ENCODE data around the gene HBA1. TPM values are rescaled to one million over a fixed set of nuclear protein-coding genes. Genes with fewer than 3 reads are reported as not detected.

Gene HBA1
- total and polyA plus RNA-seq, 9 of the 15 experiments (the other 6 are each of a cell fraction or from before 2014, with no cell fraction given), result 128 to 2,388 (median 380) TPM

GRCh38 chr16:181565-182021, 5.1 kb downstream of the HBA1 start (continued):
- TF ChIP-seq TFAP4 (CRISPR knock-in tag; IDR thresholded peaks at IDR 0.05; ENCODE audit: borderline replicate concordance) (no peak; the same call in 1 of the 2 replicates), SMARCC2 (IDR thresholded peaks at IDR 0.05; ENCODE audit: low read depth) (0 out of 2 replicates have a peak, but pooled peaks have one; percentile 71), CHD4 (IDR thresholded peaks at IDR 0.05; ENCODE audit: insufficient read depth, insufficient replicate concordance, low read depth, low read length, poor library complexity, severe bottlenecking) (no peak), ILF3 (IDR thresholded peaks at IDR 0.05; ENCODE audit: borderline replicate concordance) (peak; percentile 38; the same call in 1 of the 2 replicates), SLC30A9 (CRISPR knock-in tag; IDR thresholded peaks at IDR 0.05) (no peak), ZNF668 (CRISPR knock-in tag; IDR thresholded peaks at IDR 0.05) (no peak), NCOR1 (IDR thresholded peaks at IDR 0.05) (no peak), NRF1 (conservative IDR thresholded peaks at IDR 0.05 in 1 of 2, IDR thresholded peaks at IDR 0.05 in 1 of 2) (peak; percentile 75 to 80; a peak in 3 of 4 replicates), TAF15 (IDR thresholded peaks at IDR 0.05; ENCODE audit: low read depth, low read length) (no peak), GABPA (tag; conservative IDR thresholded peaks at IDR 0.05; ENCODE audit: low read depth) (no peak), ZNF407 (IDR thresholded peaks at IDR 0.05; ENCODE audit: low read depth) (no peak), ZC3H11A (IDR thresholded peaks at IDR 0.05; ENCODE audit: low read depth, low read length) (no peak), ILK (tag; IDR thresholded peaks at IDR 0.05; ENCODE audit: borderline replicate concordance, low read depth) (no peak), BACH1 (tag; IDR thresholded peaks at IDR 0.05) (no peak), KDM4B (IDR thresholded peaks at IDR 0.05; ENCODE audit: borderline replicate concordance in 2 of 2, low read depth in 1 of 2) (no peak), ZNF444 (CRISPR knock-in tag; IDR thresholded peaks at IDR 0.05) (no peak), ZNF41 (CRISPR knock-in tag; conservative IDR thresholded peaks at IDR 0.05) (0 out of 2 replicates have a peak, but pooled peaks have one; percentile 31), ELF4 (CRISPR knock-in tag; IDR thresholded peaks at IDR 0.05) (0 out of 2 replicates have a peak, but pooled peaks have one; percentile 3), SMARCA4 (IDR thresholded peaks at IDR 0.05) (peak; percentile 70; the same call in 1 of the 2 replicates)
- TF ChIP-seq, protein P1, sequence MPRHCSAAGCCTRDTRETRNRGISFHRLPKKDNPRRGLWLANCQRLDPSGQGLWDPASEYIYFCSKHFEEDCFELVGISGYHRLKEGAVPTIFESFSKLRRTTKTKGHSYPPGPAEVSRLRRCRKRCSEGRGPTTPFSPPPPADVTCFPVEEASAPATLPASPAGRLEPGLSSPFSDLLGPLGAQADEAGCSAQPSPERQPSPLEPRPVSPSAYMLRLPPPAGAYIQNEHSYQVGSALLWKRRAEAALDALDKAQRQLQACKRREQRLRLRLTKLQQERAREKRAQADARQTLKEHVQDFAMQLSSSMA (CRISPR knock-in tag; IDR thresholded peaks at IDR 0.05), result 0 out of 2 replicates have a peak, but pooled peaks have one; percentile 12
